Sigmoid colon (tissue), 7 donors: ENCODE data around the gene HPS5. TPM values are rescaled to one million over a fixed set of nuclear protein-coding genes. Genes with fewer than 3 reads are reported as not detected.
A peak's percentile ranks its signal among the peaks of the same experiment; 100 is the strongest.
"Not testable (repeated sequence)": the region's sequence is repeated elsewhere in the genome, so short reads cannot be mapped to it uniquely, and the experiment has no call there.

Source experiments
- DNase-seq: peaks from one replicate; pipeline ENCODE4 v3.0.0-alpha.2; 2019
- H3K27ac ChIP-seq, 4 donors: fragments of 200-600 bp; sonication (generic); one replicate each; pipeline ENCODE4 v1.5.1; 2016 to 2019; ENCODE audit warnings: mild to moderate bottlenecking in 1 of 4
- H3K27me3 ChIP-seq, 3 donors: fragments of 200-600 bp; sonication (generic); one replicate each; pipeline ENCODE4 v1.5.1; 2019; ENCODE audit warnings: mild to moderate bottlenecking in 1 of 3
- H3K36me3 ChIP-seq, 4 donors: fragments of 200-600 bp; sonication (generic); one replicate each; pipeline ENCODE4 v1.5.1; 2016 to 2019
- H3K4me1 ChIP-seq, 4 donors: fragments of 200-600 bp; sonication (generic); one replicate each; pipeline ENCODE4 v1.5.1; 2017 to 2019
- H3K4me3 ChIP-seq, 4 donors: fragments of 200-600 bp; sonication (generic); one replicate each; pipeline ENCODE4 v1.5.1; 2017 to 2019; ENCODE audit warnings: mild to moderate bottlenecking in 2 of 4, moderate library complexity in 1 of 4
- H3K9me3 ChIP-seq, 4 donors: fragments of 200-600 bp in 3 of 4; sonication (generic) in 3 of 4; one replicate each; pipeline versions ENCODE4 v1.5.1 to v1.6.1; 2013 to 2019
- EP300 ChIP-seq, 4 donors: sonication (generic); formaldehyde crosslinking; IDR thresholded peaks; one replicate each; pipeline ENCODE4 v1.6.1; 2017; ENCODE audit warnings: antibody characterized with exemption in 4 of 4
- POLR2A ChIP-seq, 2 donors: fragments of 450-650 bp; IDR thresholded peaks; one replicate each; pipeline ENCODE4 v1.6.1; 2016; ENCODE audit warnings: antibody characterized with exemption in 2 of 2, mild to moderate bottlenecking in 2 of 2, moderate library complexity in 2 of 2
- POLR2AphosphoS5 ChIP-seq, 4 donors: sonication (generic); formaldehyde crosslinking; IDR thresholded peaks; one replicate each; pipeline ENCODE4 v1.6.1; 2017; ENCODE audit warnings: antibody characterized with exemption in 4 of 4
- WGBS, 2 donors: extraction: QIAGEN DNeasy Blood & Tissue Kit; methylation state at CpG; one replicate each; pipeline ENCODE4 v1.1.7; 2013; 5-methylcytosine and 5-hydroxymethylcytosine counted together
- intact Hi-C: fragments of 100-400 bp; cut with DNase I; formaldehyde crosslinking; loops from one replicate; pipeline ENCODE4 v1.15.1; 2023
- polyA plus RNA-seq, 3 donors: library from polyadenylated mRNA; stranded (reverse); fragments of 200-250 nt; gene quantifications; one replicate each; pipeline ENCODE4 v1.2.3, GENCODE V29; 2013
- total RNA-seq, 4 donors: library from RNA; depleted of rRNA; stranded (reverse); fragments of >200 nt; gene quantifications; one replicate each; pipeline ENCODE4 v1.1.0, GENCODE V29; 2016
- TF ChIP-seq, protein P1 (sequence below), 4 experiments: fragments of 450-650 bp in 3 of 4; fragments of 200-600 bp in 1 of 4; IDR thresholded peaks; one replicate each; pipeline ENCODE4 v1.5.1; 2016 to 2019; ENCODE audit warnings: antibody characterized with exemption in 4 of 4, mild to moderate bottlenecking in 3 of 4, moderate library complexity in 2 of 4
- donor health status: healthy with polysubstance abuse.
- donor health status: Bipolar disorder and iron deficiency.
- donor health status: healthy.

The HPS5 gene
- total and polyA plus RNA-seq, 7 donors: 4.2 to 28.5 (median 17.7) TPM

DNA sequence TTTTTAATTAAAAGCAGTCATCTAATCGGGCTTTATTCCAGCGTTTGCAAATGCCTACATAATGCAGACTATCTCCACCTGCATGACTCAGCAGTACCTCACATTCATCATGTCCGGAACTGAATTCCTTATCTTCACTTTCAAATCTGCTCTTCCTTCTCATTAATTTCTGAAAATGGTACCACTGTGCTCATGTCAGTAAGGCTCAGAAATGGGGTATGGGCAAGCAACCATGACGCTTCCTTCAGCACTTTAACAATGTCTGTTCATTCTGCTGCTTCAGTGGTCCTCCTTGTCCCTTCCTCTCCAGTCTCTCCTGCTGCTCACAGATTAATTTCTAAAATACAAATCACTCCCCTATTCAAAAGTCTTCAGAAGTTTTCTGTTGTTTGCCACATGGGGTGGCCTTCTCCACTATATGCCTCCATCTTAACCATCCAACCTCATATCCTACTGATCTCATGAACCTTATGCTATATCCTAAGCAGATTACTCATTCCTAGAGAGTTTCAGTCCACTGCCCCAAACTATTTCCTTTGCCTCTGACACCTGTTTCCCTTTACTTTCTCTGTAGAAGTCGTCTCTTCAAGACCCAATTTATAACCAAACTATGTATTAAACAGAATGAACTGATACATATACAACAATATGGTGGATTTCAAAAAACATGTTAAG is 7.4 kb upstream of the HPS5 start:
- WGBS, 2 donors: 76 to 82% methylated on average over 5 of the region's 5 CpGs
- Histone ChIP-seq H3K27me3 (no peaks in the 10 kb centered on the region), H3K4me1 (peaks cover 0 to 10% (median 9%) of the 10 kb centered on the region in 4 donors), H3K36me3 (peaks cover 7 to 63% (median 14%) of the 10 kb centered on the region in 4 donors), H3K27ac (no peak overlapping the region), H3K4me3 (no peak overlapping the region), H3K9me3 (no peaks in the 10 kb centered on the region)
- no peak for DNase-seq
- intact Hi-C loops: loop anchor here (10.0 kb wide), 1 partner anchor 225 kb away; the partner anchor contains the start of gene SAAL1
- TF ChIP-seq EP300 (IDR thresholded peaks at IDR 0.05): no peak
- no peak for TF ChIP-seq POLR2AphosphoS5 (IDR thresholded peaks at IDR 0.05)
- TF ChIP-seq POLR2A (IDR thresholded peaks at IDR 0.05): no peak
- TF ChIP-seq, protein P1, sequence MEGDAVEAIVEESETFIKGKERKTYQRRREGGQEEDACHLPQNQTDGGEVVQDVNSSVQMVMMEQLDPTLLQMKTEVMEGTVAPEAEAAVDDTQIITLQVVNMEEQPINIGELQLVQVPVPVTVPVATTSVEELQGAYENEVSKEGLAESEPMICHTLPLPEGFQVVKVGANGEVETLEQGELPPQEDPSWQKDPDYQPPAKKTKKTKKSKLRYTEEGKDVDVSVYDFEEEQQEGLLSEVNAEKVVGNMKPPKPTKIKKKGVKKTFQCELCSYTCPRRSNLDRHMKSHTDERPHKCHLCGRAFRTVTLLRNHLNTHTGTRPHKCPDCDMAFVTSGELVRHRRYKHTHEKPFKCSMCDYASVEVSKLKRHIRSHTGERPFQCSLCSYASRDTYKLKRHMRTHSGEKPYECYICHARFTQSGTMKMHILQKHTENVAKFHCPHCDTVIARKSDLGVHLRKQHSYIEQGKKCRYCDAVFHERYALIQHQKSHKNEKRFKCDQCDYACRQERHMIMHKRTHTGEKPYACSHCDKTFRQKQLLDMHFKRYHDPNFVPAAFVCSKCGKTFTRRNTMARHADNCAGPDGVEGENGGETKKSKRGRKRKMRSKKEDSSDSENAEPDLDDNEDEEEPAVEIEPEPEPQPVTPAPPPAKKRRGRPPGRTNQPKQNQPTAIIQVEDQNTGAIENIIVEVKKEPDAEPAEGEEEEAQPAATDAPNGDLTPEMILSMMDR (IDR thresholded peaks at IDR 0.05): no peak

DNA sequence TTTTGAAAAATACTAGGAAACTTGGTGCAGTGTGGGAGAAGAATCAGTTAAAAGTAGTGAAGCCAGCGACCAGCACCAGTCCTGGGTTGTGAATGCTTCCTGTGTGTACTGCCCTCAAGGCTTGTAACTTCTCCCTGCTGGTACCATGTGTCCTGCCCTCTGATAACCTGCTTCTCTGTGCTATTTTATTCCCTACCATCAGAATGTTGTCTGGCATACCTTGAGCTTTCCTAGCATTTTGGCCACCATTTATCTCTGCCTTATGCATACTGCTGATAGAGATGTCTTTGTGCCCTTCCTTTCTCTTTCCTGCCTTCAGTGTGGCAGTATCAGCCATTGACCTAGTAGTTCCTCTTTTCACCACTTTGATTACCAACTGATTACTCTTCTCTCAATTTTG is 2.4 kb upstream of the HPS5 start:
- H3K9me3 ChIP-seq: no peaks in the 10 kb centered on the region
- intact Hi-C loops: loop anchor here (5.0 to 10.0 kb wide), 3 partner anchors 220 to 972 kb away; partner anchors contain the start of genes NCR3LG1, SAAL1 and SPTY2D1
- H3K36me3 ChIP-seq: peaks cover 0 to 27% (median 4%) of the 10 kb centered on the region in 4 donors
- no peak for DNase-seq
- H3K27me3 ChIP-seq: no peaks in the 10 kb centered on the region
- H3K4me1 ChIP-seq: peaks cover 0 to 44% (median 37%) of the 10 kb centered on the region in 4 donors
- no peak overlapping the region for H3K4me3 ChIP-seq
- TF ChIP-seq POLR2A (IDR thresholded peaks at IDR 0.05) (no peak), EP300 (IDR thresholded peaks at IDR 0.05) (no peak), POLR2AphosphoS5 (IDR thresholded peaks at IDR 0.05) (no peak)
- TF ChIP-seq, protein P1 (IDR thresholded peaks at IDR 0.05): no peak
- 50 to 80% methylated on average over 1 of the region's 1 CpG for WGBS, 2 donors
- H3K27ac ChIP-seq: no peak overlapping the region

DNA sequence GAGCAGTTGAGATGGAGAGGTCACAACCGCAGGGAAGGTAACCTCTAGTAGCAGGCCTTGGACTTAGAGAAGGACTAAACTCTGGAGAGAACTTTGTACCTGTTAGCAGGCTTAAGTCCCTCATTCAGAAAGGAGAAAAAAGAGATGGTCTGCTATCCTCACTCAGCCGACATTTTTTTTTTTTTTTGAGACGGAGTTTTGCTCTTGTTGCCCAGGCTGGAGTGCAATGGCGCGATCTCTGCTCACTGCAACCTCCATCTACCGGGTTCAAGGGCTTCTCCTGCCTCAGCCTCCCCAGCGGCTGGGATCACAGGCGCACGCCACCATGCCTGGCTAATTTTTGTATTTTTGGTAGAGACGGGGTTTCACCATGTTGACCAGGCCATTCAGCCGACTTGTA is 1.9 kb upstream of the HPS5 start:
- intact Hi-C loops: loop anchor here (5.0 to 10.0 kb wide), 3 partner anchors 219 to 972 kb away; partner anchors contain the start of genes NCR3LG1, SAAL1 and SPTY2D1
- not testable (repeated sequence) for H3K27me3 ChIP-seq, H3K9me3 ChIP-seq, H3K27ac ChIP-seq, DNase-seq
- H3K36me3 ChIP-seq: peaks cover 0 to 22% (median 4%) of the 10 kb centered on the region in 4 donors
- H3K4me1 ChIP-seq: peaks cover 0 to 44% (median 37%) of the 10 kb centered on the region in 4 donors
- H3K4me3 ChIP-seq: peak overlapping the region in 1 of 4 donors; percentile 78
- 93% methylated on average over 11 of the region's 11 CpGs for WGBS, 2 donors

DNA sequence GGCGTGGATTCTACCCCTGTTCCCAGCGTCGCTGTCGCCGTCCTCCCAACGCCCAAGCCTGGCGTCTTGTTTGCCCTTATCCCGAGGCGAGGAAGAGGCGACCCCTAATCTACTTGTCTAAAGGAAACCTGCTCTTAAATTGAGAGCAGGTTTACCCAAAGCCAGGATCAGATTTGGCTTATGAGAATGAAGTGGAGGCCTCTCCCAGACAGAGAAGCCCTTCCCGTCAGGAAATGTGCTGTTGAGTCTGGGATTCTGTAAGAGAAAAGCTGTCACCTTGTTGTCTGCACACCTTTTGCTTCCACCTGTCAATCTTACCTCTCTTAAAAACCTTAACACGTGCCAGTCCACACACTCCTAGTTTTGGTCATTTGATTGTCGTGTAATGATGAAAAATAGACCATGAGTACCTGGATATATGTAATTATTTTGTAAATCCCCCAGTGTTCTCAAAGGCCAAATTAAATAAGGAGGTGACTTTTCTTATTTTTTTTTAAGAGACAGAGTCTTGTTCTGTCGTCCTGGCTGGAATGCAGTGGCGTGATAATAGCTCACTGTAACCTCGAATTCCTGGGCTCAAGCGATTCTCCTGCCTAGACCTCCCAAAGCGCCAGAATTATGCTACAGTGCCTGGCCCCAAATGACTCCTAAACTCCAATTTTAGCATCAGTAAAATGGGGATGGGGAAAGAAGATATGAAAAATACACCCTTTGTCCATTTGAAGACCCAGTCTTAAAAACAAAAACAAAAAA is 1.1 kb upstream of the HPS5 start:
- peak overlapping the region; percentile 78 to 91 (median 80) for H3K4me3 ChIP-seq
- no peak for TF ChIP-seq EP300 (IDR thresholded peaks at IDR 0.05)
- TF ChIP-seq, protein P1 (IDR thresholded peaks at IDR 0.05): no peak
- 10 to 13% methylated on average over 18 of the region's 18 CpGs for WGBS, 2 donors
- peaks cover 0 to 20% (median 4%) of the 10 kb centered on the region in 4 donors for H3K36me3 ChIP-seq
- H3K4me1 ChIP-seq: peaks cover 0 to 44% (median 37%) of the 10 kb centered on the region in 4 donors
- peak overlapping the region; percentile 91 to 96 (median 94) for H3K27ac ChIP-seq
- intact Hi-C loops: loop anchor here (1.0 to 10.0 kb wide), 4 partner anchors 73 to 971 kb away; partner anchors contain the start of genes NCR3LG1, SAAL1 and SPTY2D1
- no peaks in the 10 kb centered on the region for H3K27me3 ChIP-seq
- H3K9me3 ChIP-seq: no peaks in the 10 kb centered on the region
- DNase-seq: no peak

DNA sequence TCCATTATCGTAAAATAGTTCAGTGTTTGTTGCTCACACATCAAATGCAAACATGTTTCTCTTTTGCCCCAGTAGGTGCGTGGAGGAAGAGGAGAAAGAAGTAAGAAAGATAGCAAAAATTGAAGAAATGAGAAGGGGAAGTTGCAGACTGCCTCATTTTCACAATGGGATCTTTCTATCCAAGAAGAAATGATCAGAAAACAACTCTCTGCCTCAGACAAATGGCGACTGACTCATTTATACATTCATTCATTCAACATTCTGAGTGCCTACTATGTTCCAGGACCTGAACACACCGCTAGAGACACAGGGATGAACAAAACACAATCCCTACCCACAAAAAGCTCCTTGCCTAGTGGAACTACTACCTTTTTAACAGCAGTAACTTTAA is 367 bp downstream of the HPS5 start:
- DNase-seq: no peak
- H3K4me1 ChIP-seq: peaks cover 0 to 44% (median 37%) of the 10 kb centered on the region in 4 donors
- TF ChIP-seq POLR2AphosphoS5 (IDR thresholded peaks at IDR 0.05): no peak
- no peak for TF ChIP-seq POLR2A (IDR thresholded peaks at IDR 0.05)
- no peak for TF ChIP-seq EP300 (IDR thresholded peaks at IDR 0.05)
- TF ChIP-seq, protein P1 (IDR thresholded peaks at IDR 0.05): no peak
- peak overlapping the region; percentile 78 to 91 (median 80) for H3K4me3 ChIP-seq
- no peaks in the 10 kb centered on the region for H3K9me3 ChIP-seq
- peak overlapping the region; percentile 91 to 96 (median 94) for H3K27ac ChIP-seq
- H3K27me3 ChIP-seq: no peaks in the 10 kb centered on the region
- intact Hi-C loops: loop anchor here (2.0 to 10.0 kb wide), 4 partner anchors 217 to 969 kb away; partner anchors contain the start of genes NCR3LG1, SAAL1, SPTY2D1 and TMEM86A
- peaks cover 0 to 21% (median 2%) of the 10 kb centered on the region in 4 donors for H3K36me3 ChIP-seq
- WGBS, 2 donors: 2 to 4% methylated on average over 4 of the region's 4 CpGs
